BE2C (cell line): ENCODE data around the gene TNNT1.
"Not testable (repeated sequence)": the region's sequence is repeated elsewhere in the genome, so short reads cannot be mapped to it uniquely, and the experiment has no call there.

Experiments used
- DNase-seq: peaks from one replicate; pipeline ENCODE4 v3.0.0-alpha.2; 2020
- H3K27me3 ChIP-seq: fragments of 250-450 bp; sonication (Bioruptor Pico); 2 replicates; pipeline ENCODE4 v1.5.1; 2020; ENCODE audit warnings: mild to moderate bottlenecking
- H3K36me3 ChIP-seq: fragments of 250-450 bp; sonication (Bioruptor Pico); 2 replicates; pipeline ENCODE4 v1.5.1; 2020; ENCODE audit warnings: mild to moderate bottlenecking
- H3K4me1 ChIP-seq: fragments of 250-450 bp; sonication (Bioruptor Pico); 2 replicates; pipeline ENCODE4 v1.5.1; 2020
- H3K4me3 ChIP-seq: 2 replicates; pipeline ENCODE4 v1.5.1; 2011; ENCODE audit warnings: low read depth, low read length
- H3K9me3 ChIP-seq: fragments of 250-450 bp; sonication (Bioruptor Pico); 2 replicates; pipeline ENCODE4 v1.5.1; 2020
- CTCF ChIP-seq: IDR thresholded peaks from 2 replicates; pipeline ENCODE4 v1.5.1; 2012; ENCODE audit warnings: mild to moderate bottlenecking, low read depth, low read length

TNNT1 gene

GRCh38 chr19:55111238-55111831 is 37.7 kb downstream of the TNNT1 start:
- no peak overlapping the region for H3K4me3 ChIP-seq
- TF ChIP-seq CTCF, result no peak
- no peaks in the 10 kb centered on the region for H3K4me1 ChIP-seq
- no peaks in the 10 kb centered on the region for H3K9me3 ChIP-seq
- DNase-seq, result no peak
- peaks cover 9% of the 10 kb centered on the region for H3K36me3 ChIP-seq
- no peaks in the 10 kb centered on the region for H3K27me3 ChIP-seq

GRCh38 chr19:55109527-55110291 is 39.3 kb downstream of the TNNT1 start:
- Histone ChIP-seq H3K4me1 (no peaks in the 10 kb centered on the region), H3K9me3 (no peaks in the 10 kb centered on the region), H3K4me3 (no peak overlapping the region), H3K27me3 (no peaks in the 10 kb centered on the region), H3K36me3 (peaks cover 9% of the 10 kb centered on the region)
- DNase-seq, result no peak
- no peak for TF ChIP-seq CTCF

GRCh38 chr19:55107252-55107651 is 41.8 kb downstream of the TNNT1 start:
- not testable (repeated sequence) for DNase-seq, H3K27me3 ChIP-seq, H3K9me3 ChIP-seq, H3K4me1 ChIP-seq, H3K4me3 ChIP-seq
- peaks cover 11% of the 10 kb centered on the region for H3K36me3 ChIP-seq

GRCh38 chr19:55106591-55106990 is 42.4 kb downstream of the TNNT1 start:
- Histone ChIP-seq H3K9me3 (no peaks in the 10 kb centered on the region), H3K36me3 (peaks cover 13% of the 10 kb centered on the region), H3K4me1 (no peaks in the 10 kb centered on the region), H3K27me3 (no peaks in the 10 kb centered on the region), H3K4me3 (no peak overlapping the region)
- TF ChIP-seq CTCF, result no peak
- DNase-seq, result no peak

- Histone ChIP-seq H3K4me1 (no peaks in the 10 kb centered on the region), H3K9me3 (no peaks in the 10 kb centered on the region), H3K36me3 (peaks cover 15% of the 10 kb centered on the region), H3K27me3 (no peaks in the 10 kb centered on the region), H3K4me3 (no peak overlapping the region)
- no peak for TF ChIP-seq CTCF
- DNase-seq, result no peak
Measured at GRCh38 chr19:55105237-55105636, 43.8 kb downstream of the TNNT1 start.

GRCh38 chr19:55103190-55103589 is 45.8 kb downstream of the TNNT1 start:
- no peak for TF ChIP-seq CTCF
- Histone ChIP-seq H3K4me3 (no peak overlapping the region), H3K4me1 (no peaks in the 10 kb centered on the region), H3K9me3 (no peaks in the 10 kb centered on the region), H3K36me3 (peaks cover 9% of the 10 kb centered on the region; the same call in 1 of the 2 replicates), H3K27me3 (no peaks in the 10 kb centered on the region)
- no peak for DNase-seq
